ENCODE measurements around the gene GPC1.
"Not testable (repeated sequence)": the region's sequence is repeated elsewhere in the genome, so short reads cannot be mapped to it uniquely, and the experiment has no call there.

DNA sequence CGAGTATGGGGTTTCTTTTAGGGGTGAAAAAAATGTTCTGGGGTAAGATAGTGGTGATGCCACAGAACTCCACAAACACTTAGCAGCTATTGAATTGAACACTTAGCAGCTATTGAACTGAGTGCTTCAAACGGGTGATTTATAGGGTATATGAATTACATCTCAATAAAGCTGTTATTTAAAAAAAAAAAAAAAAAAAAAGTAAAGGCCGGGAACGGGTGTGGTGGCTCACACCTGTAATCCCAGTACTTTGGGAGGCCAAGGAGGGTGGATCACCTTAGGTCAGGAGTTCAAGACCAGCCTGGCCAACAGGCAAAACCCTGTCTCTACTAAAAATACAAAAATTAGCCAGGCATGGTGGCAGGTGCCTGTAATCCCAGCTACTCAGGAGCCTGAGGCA is 48.7 kb upstream of the GPC1 start:
- TF ChIP-seq POLR2AphosphoS2 (IDR thresholded peaks at IDR 0.05; ENCODE audit: low read depth, low read length); MED13 (CRISPR knock-in tag; IDR thresholded peaks at IDR 0.05); ZNF143 (CRISPR knock-in tag; IDR thresholded peaks at IDR 0.05); ARNT2 (CRISPR knock-in tag; IDR thresholded peaks at IDR 0.05; ENCODE audit: low read depth); ATF1 (CRISPR knock-in tag; IDR thresholded peaks at IDR 0.05); CENPX (CRISPR knock-in tag; IDR thresholded peaks at IDR 0.05); EP300 (IDR thresholded peaks at IDR 0.05; ENCODE audit: low read depth in 2 of 2, low read length in 2 of 2); EP300 (CRISPR knock-in tag; IDR thresholded peaks at IDR 0.05; ENCODE audit: borderline replicate concordance); REST (IDR thresholded peaks at IDR 0.05; ENCODE audit: borderline replicate concordance in 1 of 2, low read depth in 1 of 2, low read length in 2 of 2); ZBTB33 (CRISPR knock-in tag; IDR thresholded peaks at IDR 0.05); SIN3A (IDR thresholded peaks at IDR 0.05; ENCODE audit: borderline replicate concordance, low read depth, low read length): not testable (repeated sequence)
- TF ChIP-seq, protein P1, sequence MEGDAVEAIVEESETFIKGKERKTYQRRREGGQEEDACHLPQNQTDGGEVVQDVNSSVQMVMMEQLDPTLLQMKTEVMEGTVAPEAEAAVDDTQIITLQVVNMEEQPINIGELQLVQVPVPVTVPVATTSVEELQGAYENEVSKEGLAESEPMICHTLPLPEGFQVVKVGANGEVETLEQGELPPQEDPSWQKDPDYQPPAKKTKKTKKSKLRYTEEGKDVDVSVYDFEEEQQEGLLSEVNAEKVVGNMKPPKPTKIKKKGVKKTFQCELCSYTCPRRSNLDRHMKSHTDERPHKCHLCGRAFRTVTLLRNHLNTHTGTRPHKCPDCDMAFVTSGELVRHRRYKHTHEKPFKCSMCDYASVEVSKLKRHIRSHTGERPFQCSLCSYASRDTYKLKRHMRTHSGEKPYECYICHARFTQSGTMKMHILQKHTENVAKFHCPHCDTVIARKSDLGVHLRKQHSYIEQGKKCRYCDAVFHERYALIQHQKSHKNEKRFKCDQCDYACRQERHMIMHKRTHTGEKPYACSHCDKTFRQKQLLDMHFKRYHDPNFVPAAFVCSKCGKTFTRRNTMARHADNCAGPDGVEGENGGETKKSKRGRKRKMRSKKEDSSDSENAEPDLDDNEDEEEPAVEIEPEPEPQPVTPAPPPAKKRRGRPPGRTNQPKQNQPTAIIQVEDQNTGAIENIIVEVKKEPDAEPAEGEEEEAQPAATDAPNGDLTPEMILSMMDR (CRISPR knock-in tag; IDR thresholded peaks at IDR 0.05), result not testable (repeated sequence)
- TF ChIP-seq, protein P2, sequence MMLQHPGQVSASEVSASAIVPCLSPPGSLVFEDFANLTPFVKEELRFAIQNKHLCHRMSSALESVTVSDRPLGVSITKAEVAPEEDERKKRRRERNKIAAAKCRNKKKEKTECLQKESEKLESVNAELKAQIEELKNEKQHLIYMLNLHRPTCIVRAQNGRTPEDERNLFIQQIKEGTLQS (CRISPR knock-in tag; IDR thresholded peaks at IDR 0.05), result not testable (repeated sequence)
